HG03432 (cell line): Measurements from ENCODE around the gene OTOF.
"Not testable (repeated sequence)": the region's sequence is repeated elsewhere in the genome, so short reads cannot be mapped to it uniquely, and the experiment has no call there.

Source experiments
- ATAC-seq: cut with Tn5 transposase; IDR thresholded peaks from one replicate; pipeline ENCODE4 v1.9.1; 2021; ENCODE audit warnings: mild to moderate bottlenecking, moderate library complexity; ENCODE audit not compliant: unreplicated experiment

Gene OTOF

DNA sequence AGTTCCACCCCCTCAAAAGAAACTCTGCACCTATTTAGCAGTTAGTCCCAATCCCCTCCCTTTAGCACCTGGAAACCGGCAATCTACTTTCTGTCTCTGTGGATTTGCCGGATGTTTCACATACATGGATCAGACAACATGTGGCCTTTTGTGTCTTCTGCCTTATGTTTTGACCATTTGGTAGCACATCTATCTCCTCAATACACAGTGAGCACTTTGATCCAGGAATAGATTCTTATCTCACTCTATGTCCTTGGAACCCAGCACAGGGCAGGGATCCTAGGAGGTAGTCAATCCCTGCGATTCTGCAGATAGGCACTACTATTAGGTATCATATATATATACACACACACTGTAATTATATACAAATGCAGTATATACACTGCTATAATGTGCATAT lies 3.8 kb upstream of the OTOF start:
- ATAC-seq, result no peak

DNA sequence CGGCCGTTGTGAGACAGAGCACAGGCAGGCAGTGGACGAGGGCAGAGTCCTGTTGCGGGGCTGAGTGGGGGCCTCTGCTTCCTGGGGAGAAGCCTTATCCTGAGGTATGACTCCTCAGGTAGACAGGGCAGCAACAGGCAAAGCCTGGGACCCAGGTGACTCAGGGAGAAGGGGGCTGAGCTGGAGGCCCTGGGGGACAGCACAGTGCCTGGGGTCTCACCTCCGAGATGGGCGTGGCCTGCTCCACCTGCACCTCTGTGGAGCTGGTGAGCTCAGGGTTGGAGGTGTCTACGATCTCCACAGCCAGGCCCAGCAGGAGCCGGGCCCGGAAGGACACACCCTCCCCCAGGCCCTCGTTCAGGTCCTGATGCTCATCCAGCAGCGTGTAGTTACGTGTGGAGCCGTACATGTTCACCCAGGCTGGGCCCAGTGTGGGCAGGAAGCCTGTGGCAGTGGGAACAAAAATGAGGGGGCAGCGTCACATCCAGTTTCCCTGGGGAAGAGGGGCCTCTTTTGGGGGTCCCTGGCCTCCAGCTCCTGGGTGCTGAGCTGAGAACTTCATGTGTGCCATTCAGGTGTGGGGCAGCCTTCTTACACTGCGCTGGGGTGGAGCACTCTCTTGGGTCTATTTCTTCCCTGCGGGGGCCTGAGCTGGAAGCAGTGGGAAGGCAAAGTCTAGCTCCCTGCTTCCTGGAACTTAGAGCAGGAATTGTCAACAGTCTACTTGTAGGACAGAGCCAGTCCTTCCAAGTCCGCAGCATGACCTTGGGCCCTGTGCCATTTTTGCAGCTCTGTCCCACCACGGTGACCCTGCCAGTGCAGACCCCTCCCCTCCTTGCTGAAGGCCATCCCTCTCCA lies 2.9 kb upstream of the OTOF start:
- ATAC-seq, result no peak

DNA sequence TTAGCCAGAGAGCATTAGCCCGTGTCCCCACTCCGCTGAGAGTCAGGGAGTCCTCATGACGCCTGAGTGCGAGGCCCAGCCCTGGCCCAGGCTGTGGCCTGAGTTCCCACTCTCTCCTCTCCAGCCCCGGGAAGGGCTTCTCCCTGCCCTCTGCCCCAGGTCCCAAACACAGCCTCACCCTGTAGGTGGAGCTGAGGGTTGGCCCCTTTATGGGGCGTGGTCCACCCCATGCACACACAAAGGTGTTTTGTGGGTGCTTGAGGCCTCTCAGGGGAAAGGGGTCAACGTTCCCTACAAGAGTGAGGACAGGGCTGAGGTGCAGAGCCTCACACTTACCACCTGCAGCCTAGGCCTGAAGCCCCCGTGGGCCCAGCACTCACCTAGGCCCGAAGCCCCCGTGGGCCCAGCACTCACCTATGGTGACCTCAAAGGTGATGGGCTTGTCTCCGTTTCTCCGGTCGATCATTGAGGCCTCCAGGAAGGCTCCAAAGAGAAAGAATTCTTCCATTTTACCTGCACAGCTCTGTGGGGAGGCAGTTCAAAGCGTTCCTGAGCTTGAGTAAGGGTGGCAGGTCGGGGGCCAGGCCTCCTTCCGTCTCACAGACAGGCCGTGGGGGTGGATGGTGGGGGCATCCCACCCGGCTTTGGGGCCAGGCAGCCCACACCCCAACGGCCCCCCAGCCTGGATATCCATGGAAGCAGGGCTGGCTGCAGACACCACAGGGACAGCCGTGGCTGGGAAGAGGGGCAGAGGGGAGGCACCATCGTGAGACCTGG lies 2.1 kb upstream of the OTOF start:
- ATAC-seq, result no peak

DNA sequence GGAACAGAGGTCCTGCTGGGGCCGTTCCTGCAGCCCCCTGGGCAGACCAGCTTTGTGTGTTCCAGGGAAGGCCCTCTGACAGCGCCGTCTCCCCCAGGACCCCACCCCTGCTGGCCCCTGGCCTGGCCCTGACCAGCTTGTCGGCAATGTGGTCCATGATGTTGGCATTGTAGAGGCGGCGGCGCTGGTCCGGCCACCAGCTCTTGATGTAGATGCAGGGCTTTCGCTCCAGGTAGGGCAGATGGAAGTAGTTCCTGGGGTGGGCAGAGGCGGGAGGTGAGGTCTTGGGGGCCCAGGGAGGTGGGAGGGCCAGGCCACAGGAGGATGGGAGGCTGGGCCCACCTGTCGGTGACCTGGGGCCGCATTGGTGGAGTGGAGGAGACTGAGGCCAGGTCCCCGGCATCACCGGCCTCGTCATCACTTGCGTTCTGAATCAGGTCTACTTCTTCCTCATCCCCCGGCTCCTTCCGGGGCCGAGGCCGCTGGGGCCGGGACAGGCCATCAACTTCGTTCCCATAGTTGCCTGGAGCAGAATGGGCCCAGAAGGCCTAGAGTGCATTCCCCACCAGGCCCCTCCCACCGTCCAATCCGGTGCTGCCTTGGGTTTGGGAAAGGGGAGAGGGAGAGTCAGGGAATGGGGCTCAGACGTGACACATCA lies 1.3 kb upstream of the OTOF start:
- ATAC-seq, result no peak

DNA sequence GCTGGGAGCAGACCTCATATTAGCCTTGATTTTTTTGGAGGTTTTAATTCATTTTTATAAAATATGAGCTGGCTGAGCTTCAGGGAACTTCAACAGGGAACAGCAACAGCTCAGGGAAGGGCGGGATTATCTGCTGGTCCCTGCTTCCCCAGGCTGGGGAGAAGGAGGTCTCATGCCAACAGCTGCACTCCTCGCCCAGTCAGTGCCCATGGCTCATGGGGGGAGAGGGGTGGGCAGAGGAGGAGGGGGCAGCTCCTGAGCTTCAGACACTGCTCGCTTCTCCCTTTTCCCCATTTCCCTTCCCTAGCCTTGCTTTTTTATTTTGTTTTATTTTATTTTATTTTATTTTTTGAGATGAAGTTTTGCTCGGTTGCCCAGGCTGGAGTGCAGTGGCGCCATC lies 442 bp upstream of the OTOF start:
- no peak for ATAC-seq

DNA sequence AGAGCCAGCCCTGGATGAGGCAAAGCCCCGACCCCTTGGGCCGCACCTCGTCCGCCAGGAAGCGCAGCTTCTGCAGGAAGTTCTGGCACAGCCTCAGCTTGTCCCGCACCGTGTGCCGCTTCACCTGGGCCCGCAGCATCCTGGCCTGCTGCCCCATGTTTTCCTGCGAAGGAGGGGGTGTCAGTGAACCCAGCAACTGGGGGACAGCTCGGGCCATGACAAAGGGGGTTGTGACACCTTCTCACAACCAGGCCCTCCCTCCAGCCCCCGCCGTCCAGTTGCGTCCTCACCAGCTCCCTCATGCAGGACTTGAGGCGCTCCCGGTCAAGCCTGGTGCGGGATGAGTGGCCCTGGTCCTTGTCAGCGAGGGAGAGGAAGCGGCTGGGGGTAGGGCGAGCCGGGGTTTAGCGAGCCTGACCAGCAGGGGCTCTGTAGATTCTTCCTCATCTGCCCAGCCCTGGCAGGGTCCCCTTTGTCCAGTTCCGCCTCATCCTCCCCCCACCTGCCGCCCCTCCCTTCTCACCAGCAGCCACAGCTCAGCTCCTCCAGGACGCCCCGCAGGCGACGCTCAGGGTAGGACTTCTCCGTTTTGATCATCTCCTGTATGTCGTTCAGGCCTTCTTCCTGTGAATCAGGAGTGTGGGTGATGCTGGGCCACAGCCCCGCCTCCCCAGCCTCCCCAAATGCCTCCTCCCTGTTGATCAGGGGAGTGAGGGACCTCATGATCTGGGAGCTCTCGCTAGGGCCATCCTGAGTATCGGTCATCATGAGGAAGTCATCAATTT lies 606 bp downstream of the OTOF start:
- ATAC-seq, result no peak

DNA sequence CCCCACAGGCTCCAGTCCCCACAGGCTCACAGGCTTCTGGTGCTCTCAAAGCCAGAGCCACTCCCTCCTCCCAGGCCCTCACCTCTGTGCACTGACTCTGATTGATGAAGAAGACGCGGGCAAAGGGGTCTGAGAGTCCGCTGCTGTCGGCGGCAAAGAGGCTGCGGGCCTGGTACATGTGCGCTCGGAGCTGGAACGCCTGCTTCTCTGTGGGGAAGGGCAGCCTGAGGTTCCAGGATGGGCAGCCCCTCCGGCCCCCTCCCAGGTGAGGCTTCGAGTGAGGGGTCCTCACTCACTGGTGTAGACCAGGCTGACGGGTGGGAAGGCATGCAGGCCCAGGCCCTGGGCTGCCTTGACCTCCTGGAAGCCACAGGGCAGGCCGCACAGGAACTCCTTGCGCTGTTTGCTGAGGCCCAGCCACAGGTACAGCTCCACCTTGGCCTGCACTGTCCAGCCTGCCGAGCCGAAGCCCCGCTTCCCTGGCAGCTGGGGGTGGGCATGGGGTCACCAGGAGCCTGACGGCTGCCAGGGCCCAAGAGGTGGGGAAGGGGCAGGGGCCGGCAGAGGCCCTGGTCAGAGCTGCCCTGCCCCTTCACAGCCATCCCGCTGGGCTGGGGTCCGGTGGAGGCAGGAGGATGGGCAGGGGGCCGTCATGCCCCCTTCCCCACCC lies 2.0 kb downstream of the OTOF start:
- no peak for ATAC-seq

DNA sequence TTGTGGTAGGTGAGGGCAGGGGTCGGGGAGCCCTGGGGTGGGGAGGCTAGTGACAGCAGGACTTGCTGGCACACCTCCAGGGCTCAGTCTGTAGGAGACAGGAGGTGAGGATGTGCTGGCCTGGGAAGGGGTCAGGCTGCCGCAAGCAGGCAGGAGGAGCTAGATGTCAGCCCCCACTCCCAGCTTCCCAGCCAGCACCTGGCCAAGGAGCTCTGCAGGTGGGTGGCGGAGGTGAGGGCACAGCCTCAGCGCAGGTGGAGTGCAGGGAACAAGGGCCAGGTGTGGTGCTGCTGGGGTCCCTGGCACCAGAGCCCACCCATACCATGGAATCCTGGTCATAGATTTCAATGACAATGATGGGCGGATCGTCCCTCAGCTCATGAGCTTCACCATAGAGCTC lies 2.9 kb downstream of the OTOF start:
- ATAC-seq, result no peak

DNA sequence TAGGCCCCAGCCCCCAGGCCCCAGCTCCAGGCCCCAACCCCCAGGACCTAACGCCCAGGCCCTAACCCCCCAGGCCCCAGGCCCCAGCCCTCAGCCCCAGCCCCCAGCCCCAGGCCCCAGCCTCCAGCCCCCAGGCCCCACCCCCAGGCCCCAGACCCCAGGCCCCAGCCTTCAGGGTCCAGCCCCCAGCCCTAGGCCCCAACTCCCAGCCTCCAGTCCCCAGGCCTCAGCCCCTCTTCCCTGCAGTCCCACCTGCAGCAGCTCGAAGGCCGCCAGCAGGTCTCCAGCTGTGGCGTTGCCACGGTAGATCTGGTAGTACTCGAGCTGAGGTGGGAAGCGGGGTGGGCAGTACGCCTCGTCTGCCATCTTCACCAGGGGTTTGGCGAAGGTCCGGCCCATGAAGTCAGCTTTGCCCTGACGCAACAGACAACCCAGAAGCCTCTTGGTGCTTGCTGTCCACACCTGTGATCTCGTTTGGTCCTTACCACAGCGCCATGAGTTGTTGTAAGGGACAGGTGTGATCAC lies 3.6 kb downstream of the OTOF start:
- ATAC-seq, result no peak

DNA sequence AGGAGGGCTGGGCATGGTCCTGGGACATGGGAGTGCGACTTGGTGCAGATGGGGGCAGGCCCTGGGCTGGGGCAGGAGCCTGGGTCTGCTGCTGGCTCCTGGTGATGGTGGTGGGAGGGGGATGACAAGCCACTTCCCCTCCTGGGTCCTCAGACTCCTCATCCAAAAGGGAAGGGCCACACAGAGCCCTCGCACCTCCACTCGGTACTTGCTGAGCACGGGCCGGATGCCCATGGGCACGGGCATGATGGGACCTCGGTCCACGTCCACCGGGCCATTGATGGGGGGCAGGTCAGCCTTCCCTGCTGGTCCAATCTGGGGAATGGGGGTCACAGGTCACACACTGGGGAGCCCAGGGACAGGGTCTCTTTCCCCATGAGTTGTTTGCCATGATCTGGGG lies 4.1 kb downstream of the OTOF start:
- no peak for ATAC-seq

DNA sequence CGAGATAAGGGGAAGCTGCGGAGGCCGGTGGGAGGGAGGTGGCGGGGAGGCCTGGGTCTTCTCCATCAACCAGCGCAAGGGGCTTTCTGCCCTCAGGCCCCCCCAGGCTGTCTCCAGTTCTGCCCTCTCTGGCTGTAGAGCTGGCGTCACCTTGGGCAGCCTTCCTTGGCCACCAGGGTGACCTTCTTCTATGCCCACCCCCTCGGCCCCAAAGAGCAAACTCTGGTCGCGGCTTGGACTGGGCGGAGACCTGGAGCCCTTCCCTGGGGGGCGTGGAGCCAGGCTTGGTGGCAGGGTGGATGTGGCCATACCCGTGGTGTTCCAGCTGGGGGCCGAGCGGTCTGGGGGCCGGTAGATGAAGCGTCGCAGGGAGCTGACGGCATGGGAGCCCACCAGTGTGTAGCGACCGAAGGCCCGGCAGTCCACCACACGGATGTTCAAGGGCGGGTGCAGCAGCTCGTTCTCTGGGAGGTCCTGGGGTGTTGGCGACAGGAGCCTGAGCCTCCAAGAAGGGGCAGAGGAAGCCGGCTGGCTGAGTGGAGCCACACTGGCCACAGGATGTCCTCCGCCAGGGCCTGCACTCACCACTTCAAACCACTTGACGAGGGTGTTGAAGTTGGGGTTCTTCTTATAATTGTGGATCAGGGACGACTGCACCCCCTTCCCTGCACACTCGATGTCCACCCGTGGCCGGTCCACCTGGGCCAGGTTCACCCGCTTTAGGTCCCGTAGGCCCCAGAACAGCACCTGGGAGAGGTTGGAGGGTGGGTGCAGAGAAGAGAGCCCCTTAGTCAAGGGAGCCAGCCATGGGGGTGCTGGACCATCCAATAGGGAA lies 4.9 kb downstream of the OTOF start:
- no peak for ATAC-seq

DNA sequence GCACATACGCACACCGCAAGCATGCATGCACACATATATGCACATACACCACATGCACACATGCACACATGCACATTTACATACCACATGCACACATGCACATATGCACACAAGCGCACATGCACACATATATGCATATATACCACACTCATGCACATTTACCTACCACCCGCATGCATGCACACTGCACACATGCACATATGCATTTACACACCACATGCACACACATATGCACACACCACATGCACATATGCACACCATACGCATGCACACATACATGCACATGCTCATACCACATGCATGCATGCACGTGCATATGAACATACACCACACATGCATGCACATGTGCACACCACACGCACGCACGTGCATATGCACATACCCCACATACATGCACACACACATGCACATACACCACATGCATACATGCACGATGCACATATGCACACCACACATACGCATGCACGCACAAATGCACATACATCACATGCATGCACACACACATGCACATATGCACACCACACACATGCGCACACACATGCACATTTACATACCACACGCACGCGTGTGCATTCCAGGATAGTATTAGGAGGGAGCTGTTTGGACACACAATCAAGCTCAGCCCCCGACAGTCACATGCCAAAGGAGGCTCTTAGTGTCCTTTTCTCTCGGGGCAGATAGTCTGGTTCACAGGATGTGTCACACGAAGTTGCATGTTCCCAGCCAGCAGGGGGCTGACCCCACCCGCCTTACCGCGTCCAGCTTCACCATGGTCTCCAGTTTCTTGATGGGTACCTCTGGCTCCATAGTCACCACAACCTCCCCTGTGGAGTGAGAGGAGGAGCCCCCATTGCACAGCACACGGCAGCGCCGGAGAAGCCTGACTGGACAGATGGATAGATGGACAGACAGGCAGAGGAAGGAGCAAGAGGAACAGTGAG lies 5.9 kb downstream of the OTOF start:
- ATAC-seq, result no peak

DNA sequence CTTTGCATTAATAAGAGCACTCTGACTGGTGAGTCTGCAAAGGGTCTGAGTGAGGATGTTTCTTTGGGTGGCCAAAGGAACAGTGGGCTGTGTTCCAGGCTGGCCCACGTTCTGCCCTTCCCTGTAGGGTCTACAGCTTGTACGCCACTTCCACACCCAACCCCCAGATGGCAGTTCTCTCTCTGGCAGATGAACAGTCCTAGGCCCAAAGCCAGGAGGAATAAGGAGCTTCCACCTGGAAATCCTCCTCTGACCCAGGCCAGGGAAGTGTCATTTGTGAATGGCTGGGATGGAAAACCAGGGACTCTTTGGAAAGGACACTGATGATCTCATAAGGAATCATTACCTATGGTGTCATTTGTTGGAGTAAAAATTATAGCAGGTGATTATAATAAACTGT lies 6.6 kb downstream of the OTOF start:
- no peak for ATAC-seq

DNA sequence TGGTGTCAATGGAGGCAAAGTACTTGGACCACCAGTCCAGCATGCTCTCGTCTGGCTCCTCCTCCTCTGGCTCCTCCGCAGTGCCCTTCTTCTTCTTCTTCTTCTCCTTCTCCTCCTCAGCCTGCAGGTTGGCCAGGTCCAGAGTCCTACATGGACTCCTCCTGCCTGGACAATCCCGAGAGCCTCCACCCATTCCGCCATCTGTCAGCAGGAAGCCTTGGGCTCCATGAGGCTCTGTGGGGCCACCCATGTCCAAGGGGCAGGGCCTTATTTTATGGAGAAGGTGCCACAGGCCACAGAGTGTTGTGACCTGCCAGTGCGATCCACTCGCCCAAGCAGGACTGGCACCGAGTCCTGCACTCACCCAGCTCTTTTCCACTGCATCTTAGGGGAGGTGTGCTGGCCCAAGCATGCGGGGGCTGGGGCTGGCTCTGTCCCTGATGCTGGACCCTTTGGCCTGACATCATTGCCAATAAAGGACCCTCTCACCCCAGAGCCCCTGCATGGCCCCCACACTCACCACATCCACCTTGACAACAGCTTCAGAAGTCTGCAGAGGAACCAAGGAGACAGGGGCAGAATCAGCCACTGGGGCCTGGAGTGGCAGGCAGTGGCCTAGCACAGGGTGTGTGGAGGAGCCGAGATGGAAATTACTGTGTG lies 7.2 kb downstream of the OTOF start:
- ATAC-seq, result no peak

DNA sequence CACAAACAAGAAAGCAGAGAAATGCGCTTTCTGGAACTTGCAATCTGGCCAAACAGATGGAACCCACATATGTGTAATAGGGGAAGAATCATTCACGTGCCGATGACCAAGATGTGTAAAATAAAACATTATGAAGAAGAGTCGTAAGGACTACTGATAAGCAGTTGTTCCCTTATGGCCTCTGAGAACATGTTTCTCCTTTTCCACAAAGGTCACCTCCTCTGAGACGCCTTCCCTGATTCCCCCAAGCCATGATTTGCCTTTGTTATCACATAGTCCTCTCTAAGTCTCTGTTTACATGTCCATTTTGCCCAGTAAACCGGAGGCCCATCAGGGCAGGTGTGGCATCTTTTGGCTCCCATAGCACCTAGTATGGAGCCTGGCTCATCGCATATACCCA lies 8.0 kb downstream of the OTOF start:
- ATAC-seq, result no peak

DNA sequence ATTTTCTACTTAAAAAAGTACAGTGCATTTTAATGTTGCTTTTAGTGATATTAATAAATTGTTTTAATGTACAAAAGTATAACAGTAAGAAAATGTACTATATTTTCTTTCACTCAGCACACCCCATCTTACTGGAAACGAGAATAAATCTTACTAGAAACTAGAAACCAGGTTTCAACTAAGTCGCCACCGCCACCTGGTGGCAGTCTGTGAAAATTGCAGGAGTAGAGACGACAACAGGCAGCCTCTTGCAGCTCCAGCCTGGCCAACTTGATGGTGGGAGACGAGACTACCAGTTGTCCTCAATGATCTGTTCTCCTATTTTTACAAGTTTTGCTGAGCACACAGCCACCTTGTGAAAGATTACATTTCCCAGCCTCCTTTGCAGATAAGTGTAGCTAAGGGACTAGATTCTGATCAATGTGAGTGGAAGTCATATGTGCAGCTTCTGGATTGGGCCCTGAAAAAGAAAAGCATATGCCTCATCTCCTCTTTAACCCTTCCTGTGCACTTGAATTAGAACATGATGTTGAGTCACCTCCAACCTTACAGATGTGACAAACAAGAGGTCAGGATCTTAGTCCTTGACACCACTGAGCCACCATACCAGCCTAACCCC lies 8.7 kb downstream of the OTOF start:
- no peak for ATAC-seq

DNA sequence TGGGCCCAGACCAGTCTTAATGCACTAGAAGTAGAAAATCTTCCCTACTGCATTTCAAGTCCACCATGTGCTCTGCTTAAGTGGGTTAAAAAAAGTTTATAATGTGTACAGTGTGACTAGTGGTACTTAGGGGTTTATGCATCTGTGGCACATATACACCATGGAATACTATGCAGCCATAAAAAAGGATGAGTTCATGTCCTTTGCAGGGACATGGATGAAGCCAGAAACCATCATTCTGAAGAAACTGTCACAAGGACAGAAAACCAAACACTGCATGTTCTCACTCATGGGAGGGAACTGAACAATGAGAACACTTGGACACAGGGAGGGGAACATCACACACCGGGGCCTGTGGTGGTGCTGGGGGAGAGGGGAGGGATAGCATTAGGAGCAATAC lies 9.4 kb downstream of the OTOF start:
- not testable (repeated sequence) for ATAC-seq
